Left cardiac atrium (tissue), 4 donors: Measurements from ENCODE around the gene DMPK. TPM values are rescaled to one million over a fixed set of nuclear protein-coding genes. Genes with fewer than 3 reads are reported as not detected.
"Not testable (repeated sequence)": the region's sequence is repeated elsewhere in the genome, so short reads cannot be mapped to it uniquely, and the experiment has no call there.

Experiments
- ATAC-seq, 2 donors: fragments of 200-7000 bp; cut with Tn5 transposase; one replicate each; pipeline ENCODE4 v1.9.1; 2020; ENCODE audit warnings: mild to moderate bottlenecking in 2 of 2, moderate library complexity in 2 of 2
- DNase-seq: peaks from one replicate; pipeline ENCODE4 v3.0.0-alpha.2; 2020
- intact Hi-C, 2 donors: fragments of 100-400 bp; cut with DNase I; formaldehyde crosslinking; loops; one replicate each; pipeline versions ENCODE4 v1.14.1 to v1.15.1; 2022 to 2023
- total RNA-seq, 2 donors: library from RNA; stranded (reverse); fragmentation: NEBNext Ultra II Directional; extraction: Animal tissue kit (Norgen Biotek cat#: 25700); gene quantifications; one replicate each; pipeline ENCODE4 v1.2.1, GENCODE V29; 2021
- donor health status: DM: no; HTN: yes; CAD: no.
- donor health status: DM: no; HTN: yes; CAD: no; lungs with severe emphysema.
- donor health status: DM: yes; HTN: yes; CAD: no.
- donor health status: Dilated cardiomyopathy.

DMPK gene
- total RNA-seq, 2 donors from 2014 or later = 200 to 241 TPM

GRCh38 chr19:45816236-45817009, 34.1 kb upstream of the DMPK start:
- intact Hi-C loops = no loop called here
- ATAC-seq (peak in 1 of 2 donors; percentile 11), DNase-seq (no peak)

- intact Hi-C loops = no loop called here
- DNase-seq = no peak
These were observed 33.4 kb upstream of the DMPK start for GRCh38 chr19:45815481-45816216.

GRCh38 chr19:45814851-45815480, 32.7 kb upstream of the DMPK start, which contains the start of gene RSPH6A:
RSPH6A (minus strand) TSS chr19:45815308; CDS start chr19:45815176, 132 bp downstream.
- no peak for DNase-seq
- ATAC-seq = peak in 1 of 2 donors; percentile 4
- intact Hi-C loops = no loop called here

More at GRCh38 chr19:45815481-45816216, 33.4 kb upstream of the DMPK start:
- ATAC-seq = peak; percentile 29 to 31

- no peak for ATAC-seq
These were observed 32.0 kb upstream of the DMPK start for GRCh38 chr19:45814166-45814780.

GRCh38 chr19:45812297-45812696, 30.0 kb upstream of the DMPK start:
- DNase-seq (no peak), ATAC-seq (no peak)
- intact Hi-C loops = no loop called here

More at GRCh38 chr19:45814166-45814780, 32.0 kb upstream of the DMPK start:
- no peak for DNase-seq
- intact Hi-C loops = no loop called here

- intact Hi-C loops = no loop called here
- no peak for ATAC-seq
- DNase-seq = no peak
These were observed 27.4 kb upstream of the DMPK start for GRCh38 chr19:45809643-45810159.

GRCh38 chr19:45805719-45806118, 23.4 kb upstream of the DMPK start:
- ATAC-seq (no peak), DNase-seq (no peak)
- intact Hi-C loops = no loop called here

- DNase-seq (no peak), ATAC-seq (no peak)
- intact Hi-C loops = no loop called here
These were observed 22.6 kb upstream of the DMPK start for GRCh38 chr19:45804959-45805230.

- DNase-seq = no peak
- ATAC-seq = no peak
- intact Hi-C loops = no loop called here
These were observed 22.1 kb upstream of the DMPK start for GRCh38 chr19:45804140-45804958.

- intact Hi-C loops = no loop called here
- ATAC-seq (no peak), DNase-seq (no peak)
These were observed 19.4 kb upstream of the DMPK start for GRCh38 chr19:45801603-45802175.

GRCh38 chr19:45800070-45800553, 17.8 kb upstream of the DMPK start:
- DNase-seq (no peak), ATAC-seq (peak in 1 of 2 donors; percentile 14)
- intact Hi-C loops = no loop called here

GRCh38 chr19:45799541-45799940, 17.3 kb upstream of the DMPK start:
- intact Hi-C loops, ATAC-seq, DNase-seq: not testable (repeated sequence)

- intact Hi-C loops = no loop called here
- ATAC-seq (peak; percentile 85 to 86), DNase-seq (no peak)
These were observed 16.8 kb upstream of the DMPK start for GRCh38 chr19:45798995-45799517.

GRCh38 chr19:45794627-45795026, 12.3 kb upstream of the DMPK start:
- DNase-seq (no peak), ATAC-seq (no peak)
- intact Hi-C loops = no loop called here

GRCh38 chr19:45793876-45794275, 11.6 kb upstream of the DMPK start:
- intact Hi-C loops = no loop called here
- ATAC-seq (no peak), DNase-seq (no peak)

GRCh38 chr19:45793178-45793564, 10.9 kb upstream of the DMPK start:
- intact Hi-C loops = no loop called here
- DNase-seq = no peak

GRCh38 chr19:45792470-45793177, 10.3 kb upstream of the DMPK start, which contains the start of gene DMWD:
DMWD (minus strand) TSS chr19:45792845; CDS start chr19:45792756, 89 bp downstream.
- ATAC-seq = peak; percentile 97 to 99
- peak; percentile 100 for DNase-seq
- intact Hi-C loops = no loop called here

More at GRCh38 chr19:45793178-45793564, 10.9 kb upstream of the DMPK start:
- no peak for ATAC-seq
